ENCODE measurements around the gene F2. TPM values are rescaled to one million over a fixed set of nuclear protein-coding genes. Genes with fewer than 3 reads are reported as not detected.

Gene F2
- total RNA-seq, 1 experiment from 2014 or later = 0.47 TPM

DNA sequence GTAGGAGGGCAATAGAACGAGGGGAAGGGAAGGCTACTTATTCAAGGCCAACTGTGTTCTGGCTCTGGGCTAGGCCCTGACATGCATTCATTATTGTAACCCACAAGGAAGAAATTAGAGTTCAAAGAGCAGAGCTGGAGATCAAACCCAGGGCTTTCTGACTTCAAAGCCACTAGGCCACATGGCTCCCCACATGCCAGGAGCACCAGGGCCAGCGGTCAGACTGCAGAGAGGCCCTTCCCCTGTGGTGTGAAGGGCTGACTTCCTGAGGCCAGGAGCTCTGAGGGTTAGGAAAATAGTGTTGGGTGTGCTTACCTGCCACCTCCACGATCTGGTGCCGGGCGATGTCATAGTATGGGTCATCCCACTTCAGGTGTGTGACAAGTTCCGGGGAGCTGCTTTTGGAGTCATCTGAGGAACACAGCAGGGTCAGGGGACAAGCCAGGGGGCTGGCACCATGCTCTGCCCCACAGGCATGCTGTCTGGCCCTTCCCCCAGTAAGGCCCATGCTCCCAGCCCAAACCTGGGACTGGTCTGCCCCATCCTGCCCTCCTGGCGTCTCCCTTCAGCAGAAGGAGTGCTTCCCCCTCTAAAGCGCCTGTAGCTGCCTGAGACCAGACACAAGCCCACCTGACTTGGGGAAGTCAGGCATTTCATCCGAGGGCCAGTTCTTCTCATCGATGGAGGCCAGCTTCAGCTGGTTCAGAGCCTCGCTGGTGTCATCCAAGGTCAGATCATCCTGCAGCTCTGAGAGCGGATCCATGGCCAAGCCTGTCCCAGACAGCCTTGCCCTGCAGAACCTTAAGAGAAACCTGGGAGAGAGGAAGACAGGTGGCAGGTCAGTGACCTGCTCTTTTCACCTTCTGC is 23.4 kb upstream of the F2 start:
- ATAC-seq = no peak
- no TSS peak for BruUV-seq (replicated peaks)

More for the DNA sequence above, 23.4 kb upstream of the F2 start:
- Histone ChIP-seq H3K79me2 (ENCODE audit: insufficient read depth, low read length) (peaks cover 13% of the 10 kb centered on the region), H3K9me3 (ENCODE audit: control insufficient read depth in 1 of 2, insufficient read depth in 1 of 2, low read depth in 1 of 2, low read length in 2 of 2) (no peaks in the 10 kb centered on the region), H3K36me3 (ENCODE audit: control insufficient read depth in 1 of 2, insufficient read depth in 2 of 2, low read length in 2 of 2) (peaks cover 0 to 6% of the 10 kb centered on the region in 2 experiments; a peak in 1 of 4 replicates), H4K20me1 (ENCODE audit: insufficient read depth) (no peaks in the 10 kb centered on the region), H3K27me3 (ENCODE audit: insufficient read depth, low read length) (no peaks in the 10 kb centered on the region), H3K27ac (ENCODE audit: low read depth, low read length) (no peak overlapping the region), H2AFZ (ENCODE audit: low read depth, low read length, poor library complexity, severe bottlenecking) (no peak overlapping the region), H3K4me1 (ENCODE audit: control insufficient read depth in 1 of 2, insufficient read depth in 2 of 2, low read length in 2 of 2) (peaks cover 0 to 13% of the 10 kb centered on the region in 2 experiments; a peak in 1 of 4 replicates), H3K9ac (ENCODE audit: low read length) (no peak overlapping the region), H3K4me2 (ENCODE audit: low read length) (no peak overlapping the region), H3K9me2 (ENCODE audit: insufficient read depth) (no peaks in the 10 kb centered on the region), H3K4me3 (replicated peaks in 1 of 2; ENCODE audit: low read depth in 1 of 2, low read length in 2 of 2) (no peak overlapping the region)
- ChIA-PET RAD21 (ENCODE audit: low non-redundant PET in 1 of 2, low total read pairs in 2 of 2, uncharacterized antibody in 2 of 2, unreplicated experiment in 2 of 2) (no interaction called here), POLR2A (no interaction called here), CTCF (no interaction called here)
- DNase-seq (ENCODE audit: low read depth, low spot score) = no peak
- no peak for TF ChIP-seq CEBPB (IDR thresholded peaks at IDR 0.05; ENCODE audit: low read depth)
- TF ChIP-seq POLR2A (IDR thresholded peaks at IDR 0.05; ENCODE audit: borderline replicate concordance, extremely low read depth, insufficient read depth, insufficient read length) = no peak
- TF ChIP-seq FOSL1 (IDR thresholded peaks at IDR 0.05; ENCODE audit: low read depth) = no peak
- TF ChIP-seq, protein P1, sequence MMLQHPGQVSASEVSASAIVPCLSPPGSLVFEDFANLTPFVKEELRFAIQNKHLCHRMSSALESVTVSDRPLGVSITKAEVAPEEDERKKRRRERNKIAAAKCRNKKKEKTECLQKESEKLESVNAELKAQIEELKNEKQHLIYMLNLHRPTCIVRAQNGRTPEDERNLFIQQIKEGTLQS (IDR thresholded peaks at IDR 0.05) = no peak
- no peak for TF ChIP-seq MAX (IDR thresholded peaks at IDR 0.05)
- TF ChIP-seq SRF (IDR thresholded peaks at IDR 0.05; ENCODE audit: low read depth) = no peak
- TF ChIP-seq EZH2phosphoT487 (IDR thresholded peaks at IDR 0.05; ENCODE audit: borderline replicate concordance) = no peak
- TF ChIP-seq ZFX (IDR thresholded peaks at IDR 0.05) = no peak
- TF ChIP-seq SIN3A (IDR thresholded peaks at IDR 0.05; ENCODE audit: low read depth) = no peak
- no peak for TF ChIP-seq POLR2AphosphoS5 (IDR thresholded peaks at IDR 0.05; ENCODE audit: low read depth, low read length)
- TF ChIP-seq, protein P2, sequence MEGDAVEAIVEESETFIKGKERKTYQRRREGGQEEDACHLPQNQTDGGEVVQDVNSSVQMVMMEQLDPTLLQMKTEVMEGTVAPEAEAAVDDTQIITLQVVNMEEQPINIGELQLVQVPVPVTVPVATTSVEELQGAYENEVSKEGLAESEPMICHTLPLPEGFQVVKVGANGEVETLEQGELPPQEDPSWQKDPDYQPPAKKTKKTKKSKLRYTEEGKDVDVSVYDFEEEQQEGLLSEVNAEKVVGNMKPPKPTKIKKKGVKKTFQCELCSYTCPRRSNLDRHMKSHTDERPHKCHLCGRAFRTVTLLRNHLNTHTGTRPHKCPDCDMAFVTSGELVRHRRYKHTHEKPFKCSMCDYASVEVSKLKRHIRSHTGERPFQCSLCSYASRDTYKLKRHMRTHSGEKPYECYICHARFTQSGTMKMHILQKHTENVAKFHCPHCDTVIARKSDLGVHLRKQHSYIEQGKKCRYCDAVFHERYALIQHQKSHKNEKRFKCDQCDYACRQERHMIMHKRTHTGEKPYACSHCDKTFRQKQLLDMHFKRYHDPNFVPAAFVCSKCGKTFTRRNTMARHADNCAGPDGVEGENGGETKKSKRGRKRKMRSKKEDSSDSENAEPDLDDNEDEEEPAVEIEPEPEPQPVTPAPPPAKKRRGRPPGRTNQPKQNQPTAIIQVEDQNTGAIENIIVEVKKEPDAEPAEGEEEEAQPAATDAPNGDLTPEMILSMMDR (IDR thresholded peaks at IDR 0.05 in 2 of 3, conservative IDR thresholded peaks at IDR 0.05 in 1 of 3; ENCODE audit: borderline replicate concordance in 1 of 3, insufficient read depth in 1 of 3, low read depth in 2 of 3, low read length in 2 of 3) = no peak
- intact Hi-C loops (cut with micrococcal nuclease) = no loop called here
